ENCODE data around the gene PIGM.

Gene PIGM

GRCh38 chr1:160020196-160020595 lies 11.6 kb downstream of the PIGM start:
- DNase-seq = no peak

DNA sequence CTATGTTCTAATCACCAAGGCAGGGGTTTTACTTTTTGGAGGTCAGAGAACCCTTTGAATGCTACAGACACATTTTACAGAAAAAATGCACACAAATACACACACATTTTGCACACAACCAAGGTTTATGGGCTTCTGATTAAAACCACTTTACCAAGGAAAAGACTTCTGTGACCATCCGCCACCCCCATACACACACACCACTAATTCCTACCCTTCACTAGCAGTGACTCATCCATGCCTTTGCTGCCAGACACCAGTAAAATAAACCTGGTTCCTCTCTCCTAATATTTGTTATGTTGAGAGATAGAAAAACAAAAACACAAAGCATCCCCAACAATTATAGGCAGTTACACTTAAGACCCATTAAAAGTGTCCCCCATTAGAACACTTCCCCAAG lies 12.9 kb downstream of the PIGM start:
- DNase-seq = no peak

GRCh38 chr1:160018347-160018746 lies 13.4 kb downstream of the PIGM start:
- DNase-seq = no peak

DNA sequence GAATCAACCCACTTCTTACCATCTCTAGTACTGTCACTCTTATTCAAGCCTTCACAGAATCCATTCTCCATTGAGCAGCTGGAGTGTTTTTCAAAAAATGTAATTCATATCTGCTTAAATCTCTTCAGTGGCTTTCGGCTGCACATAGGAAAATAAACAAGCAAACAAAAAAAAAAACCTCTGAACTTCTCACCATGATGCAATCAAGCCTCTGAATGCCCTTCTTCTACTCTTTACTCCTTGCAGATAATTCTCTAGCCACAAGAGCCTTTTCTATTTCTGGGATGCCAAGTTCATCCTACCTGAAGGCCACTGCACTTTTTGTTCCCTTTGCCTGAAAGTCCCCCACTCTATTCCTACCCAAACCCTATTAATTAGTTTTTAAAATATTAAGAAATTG lies 14.2 kb downstream of the PIGM start:
- DNase-seq = no peak

DNA sequence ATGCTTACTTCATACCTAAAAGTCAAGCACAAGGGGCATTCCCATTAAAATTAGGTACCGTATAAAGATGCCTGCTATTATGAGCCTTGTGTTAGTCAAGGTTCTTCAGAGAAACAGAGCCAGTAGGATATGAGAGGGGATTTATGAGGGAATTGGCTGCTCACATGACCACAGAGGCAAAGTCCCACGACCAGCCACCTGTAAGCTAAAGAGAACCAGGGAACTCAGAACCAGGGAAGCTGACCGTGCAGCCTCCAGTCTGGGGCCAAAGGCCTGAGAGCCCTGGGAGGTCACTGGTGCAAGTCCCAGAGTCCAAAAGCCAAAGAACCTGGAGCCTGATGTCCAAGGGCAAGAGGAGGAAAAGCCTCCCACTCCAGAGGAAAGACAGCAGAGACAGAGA lies 20.0 kb downstream of the PIGM start:
- no peak for DNase-seq

GRCh38 chr1:160009801-160010200 lies 22.0 kb downstream of the PIGM start:
- no peak for DNase-seq

GRCh38 chr1:160009081-160009480 lies 22.7 kb downstream of the PIGM start:
- DNase-seq = no peak

DNA sequence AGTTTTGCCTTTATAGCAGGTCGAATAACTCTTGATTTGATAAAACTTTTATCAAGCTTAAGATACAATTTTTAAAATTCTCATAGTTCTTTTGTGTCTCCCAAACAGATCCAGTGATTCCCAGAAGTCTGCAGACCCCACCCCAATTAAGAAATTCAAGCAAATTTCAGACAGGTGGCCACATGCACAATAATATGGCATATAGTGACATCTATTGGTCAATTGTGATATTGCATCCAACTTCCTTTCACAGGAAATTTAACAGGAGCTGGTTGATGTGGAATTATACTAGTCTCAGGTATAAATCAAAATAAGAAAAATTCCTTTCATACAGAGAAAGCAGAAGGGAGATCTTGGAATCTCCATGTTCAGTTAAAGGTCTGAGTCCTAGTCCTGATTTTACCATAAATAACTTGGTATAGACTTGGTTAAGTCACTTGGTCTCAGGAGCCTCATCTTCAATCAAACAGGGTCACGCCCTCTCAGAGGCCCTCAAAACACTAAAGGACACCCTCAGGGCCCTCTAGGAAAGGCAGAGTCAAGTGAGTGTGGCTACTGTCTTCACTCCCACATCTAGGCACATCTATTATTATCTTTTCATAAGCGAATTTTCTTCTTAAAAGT lies 24.1 kb downstream of the PIGM start:
- DNase-seq = no peak

- peak; percentile 50 for DNase-seq
Observed at GRCh38 chr1:160006312-160006940, 25.4 kb downstream of the PIGM start.

GRCh38 chr1:160005070-160005469 lies 26.7 kb downstream of the PIGM start:
- DNase-seq = no peak

DNA sequence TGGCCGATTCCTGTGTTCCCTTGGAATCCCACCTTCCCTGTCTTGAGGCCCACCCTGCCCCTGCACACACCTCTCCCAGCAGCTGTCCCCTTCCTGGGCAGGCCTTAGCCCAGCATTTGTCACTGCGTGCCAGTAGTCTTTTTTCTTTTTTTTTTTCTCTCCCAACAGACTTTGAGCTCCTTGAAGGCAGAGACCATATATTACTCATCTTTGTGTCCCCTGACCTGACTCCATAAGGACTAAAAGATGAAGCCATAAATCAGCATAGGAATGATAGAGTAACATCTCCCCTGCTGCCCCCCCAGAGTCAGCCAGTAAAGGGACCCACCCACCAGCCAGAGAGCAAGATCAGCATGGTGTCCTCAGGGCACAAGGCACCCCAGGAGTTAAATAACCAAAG lies 27.4 kb downstream of the PIGM start:
- no peak for DNase-seq

GRCh38 chr1:160004001-160004400 lies 27.8 kb downstream of the PIGM start:
- DNase-seq = no peak

GRCh38 chr1:160001440-160001839 lies 30.4 kb downstream of the PIGM start:
- no peak for DNase-seq

DNA sequence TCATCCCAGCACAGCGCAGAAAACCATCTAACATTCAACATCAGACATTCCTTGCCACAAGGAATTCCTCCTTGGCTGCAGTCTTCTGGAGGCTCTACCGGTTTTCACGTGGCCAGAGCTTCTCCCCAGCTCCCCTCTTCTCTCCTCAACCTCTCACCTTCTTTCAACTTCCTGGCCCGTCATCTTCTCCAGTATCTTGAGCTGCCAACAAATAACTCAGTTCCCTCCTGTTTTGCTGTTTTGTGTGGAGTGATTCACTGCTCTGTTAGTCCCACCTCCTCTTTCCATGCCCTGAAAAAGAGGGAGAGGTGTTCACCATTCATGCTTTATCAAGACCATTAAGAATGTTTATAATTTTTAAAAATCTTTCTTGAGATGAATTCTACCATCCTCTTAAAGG lies 32.6 kb downstream of the PIGM start:
- no peak for DNase-seq

GRCh38 chr1:159996653-159997052 lies 35.1 kb downstream of the PIGM start:
- no peak for DNase-seq

DNA sequence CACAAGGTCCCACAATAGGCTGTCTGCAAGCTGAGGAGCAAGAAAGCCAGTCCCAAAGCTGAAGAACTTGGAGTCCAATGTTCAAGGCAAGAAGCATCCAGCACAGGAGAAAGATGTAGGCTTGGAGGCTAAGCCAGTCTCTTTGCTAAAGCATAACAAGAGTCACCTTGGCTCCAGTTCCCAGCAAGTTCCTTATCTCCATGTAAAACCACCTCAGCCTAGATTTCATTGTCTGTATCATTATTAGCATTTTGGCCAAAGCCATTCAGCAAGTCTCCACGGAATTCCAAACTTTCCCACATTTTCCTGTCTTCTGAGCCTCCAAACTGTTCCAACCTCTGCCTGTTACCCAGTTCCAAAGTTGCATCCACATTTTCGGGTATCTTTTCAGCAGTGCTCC lies 36.9 kb downstream of the PIGM start:
- no peak for DNase-seq

- no peak for DNase-seq
Observed at GRCh38 chr1:159993911-159994310, 37.9 kb downstream of the PIGM start.

- DNase-seq = no peak
Observed at GRCh38 chr1:159992161-159992560, 39.6 kb downstream of the PIGM start.

DNA sequence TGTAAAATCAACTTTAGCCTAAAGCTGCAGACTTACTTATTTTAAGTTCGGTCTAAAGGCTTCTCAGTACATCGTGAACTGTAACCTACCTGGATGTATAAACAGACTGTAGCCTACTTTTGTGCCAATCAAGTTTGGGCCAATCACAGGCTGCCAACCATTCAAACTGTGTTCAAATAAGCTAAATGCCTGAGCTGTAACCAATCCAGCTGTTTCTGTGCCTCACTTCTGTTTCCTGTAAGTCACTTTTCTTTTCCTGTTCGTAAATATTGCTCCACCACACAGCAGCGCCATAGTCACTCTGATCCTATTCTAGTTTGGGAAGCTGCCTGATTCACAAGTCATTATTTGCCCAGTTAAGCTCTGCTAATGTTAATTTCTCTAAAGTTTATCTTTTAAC lies 40.3 kb downstream of the PIGM start:
- DNase-seq = no peak

- no peak for DNase-seq
Observed at GRCh38 chr1:159990005-159990404, 41.8 kb downstream of the PIGM start.

GRCh38 chr1:159989581-159989980 lies 42.2 kb downstream of the PIGM start:
- DNase-seq = no peak

GRCh38 chr1:159988006-159988405 lies 43.8 kb downstream of the PIGM start:
- no peak for DNase-seq

DNA sequence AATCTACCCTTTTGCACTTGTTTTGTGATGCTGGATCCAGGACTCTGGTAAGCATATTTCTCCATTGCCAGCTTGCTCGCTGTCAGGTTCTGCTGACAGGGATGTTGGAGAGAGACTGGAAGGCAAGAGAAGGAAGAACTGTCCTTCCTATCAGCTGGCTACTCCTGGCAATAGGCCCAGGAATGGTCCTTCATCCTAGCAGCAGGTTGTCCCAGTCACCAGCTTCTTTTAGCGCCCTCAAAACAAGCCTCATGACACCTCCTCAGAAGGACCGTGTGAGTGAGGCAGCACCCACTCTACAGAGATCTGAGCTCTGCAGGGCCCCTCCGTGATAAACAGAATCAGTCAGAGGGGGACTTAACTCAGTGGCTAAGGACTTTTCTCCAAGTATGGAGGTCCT lies 44.6 kb downstream of the PIGM start:
- no peak for DNase-seq

GRCh38 chr1:159986531-159986930 lies 45.3 kb downstream of the PIGM start:
- no peak for DNase-seq

- DNase-seq = no peak
Observed at GRCh38 chr1:159986093-159986492, 45.7 kb downstream of the PIGM start.
